ENCODE results near the gene TADA2A. TPM values are rescaled to one million over a fixed set of nuclear protein-coding genes. Genes with fewer than 3 reads are reported as not detected.
A peak's percentile ranks its signal among the peaks of the same experiment; 100 is the strongest.

The TADA2A gene
- total RNA-seq, 1 experiment from 2014 or later = 29.4 TPM

DNA sequence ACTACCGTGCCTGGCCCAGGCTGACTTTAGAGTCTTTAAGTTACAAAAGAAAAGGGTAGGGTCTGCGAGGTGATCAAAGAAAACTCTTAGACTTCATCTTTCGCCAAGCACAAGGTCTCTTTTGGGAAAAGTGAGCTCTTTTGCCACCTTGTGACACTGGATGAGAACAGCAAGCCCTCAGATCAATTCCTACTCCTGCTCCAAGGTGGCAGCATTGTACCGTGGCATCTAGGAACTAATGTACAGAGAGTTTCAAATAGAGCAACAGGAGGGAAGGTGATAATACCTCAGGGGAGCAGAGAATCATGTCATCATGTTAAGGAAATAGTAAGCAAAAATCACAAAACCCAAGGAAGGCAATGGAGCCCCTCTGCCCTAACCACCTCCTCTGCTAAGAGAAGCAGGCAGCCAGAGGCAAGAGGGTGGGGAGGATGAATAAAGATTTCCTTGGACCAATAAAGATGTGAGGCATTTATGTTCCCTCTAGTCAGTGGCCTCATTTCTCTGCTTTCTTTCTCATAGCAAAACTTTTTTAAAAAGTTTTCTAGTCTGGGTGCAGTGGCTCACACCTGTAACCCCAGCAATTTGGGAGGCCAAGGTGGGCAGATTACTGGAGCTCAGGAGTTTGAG lies 33.0 kb upstream of the TADA2A start:
- peak; percentile 83 to 85 for DNase-seq
- Histone ChIP-seq H3K4me1 (peaks cover 2% of the 10 kb centered on the region; the same call in 1 of the 2 replicates), H3K27me3 (replicated peaks; ENCODE audit: control insufficient read depth, insufficient read depth, low read length) (no peaks in the 10 kb centered on the region), H3K4me3 (ENCODE audit: low read depth, low read length) (no peak overlapping the region), H3K36me3 (ENCODE audit: control insufficient read depth, insufficient read depth, low read length) (no peaks in the 10 kb centered on the region), H3K9me3 (no peaks in the 10 kb centered on the region)
- H3K4me1 Mint-ChIP-seq (ENCODE audit: low read depth, unreplicated experiment) = no peaks in the 10 kb centered on the region
- intact Hi-C loops (cut with micrococcal nuclease; ENCODE audit: unreplicated experiment) = loop anchor here (1.0 to 10.0 kb wide), 2 partner anchors 24 to 99 kb away; no protein-coding TSS in a partner anchor
- peak; percentile 99 to 100 for TF ChIP-seq CTCF (IDR thresholded peaks at IDR 0.05; ENCODE audit: insufficient read depth in 1 of 2, low read depth in 1 of 2, low read length in 1 of 2, severe bottlenecking in 1 of 2, unreplicated experiment in 1 of 2)
- no peaks in the 10 kb centered on the region for H3K9me3 Mint-ChIP-seq (ENCODE audit: unreplicated experiment)
- CTCF ChIA-PET = interaction anchor here (0.6 to 2.0 kb wide), 38 partner anchors 8 to 493 kb away, joined by 3 to 40 read pairs (median 4); partner anchors contain the start of genes ACACA and TADA2A
- no peaks in the 10 kb centered on the region for H3K36me3 Mint-ChIP-seq (ENCODE audit: insufficient read depth, unreplicated experiment)
- no peak overlapping the region for H3K27ac Mint-ChIP-seq (ENCODE audit: unreplicated experiment)
- POLR2A ChIA-PET = interaction anchor here (0.5 to 1.0 kb wide), 4 partner anchors 15 to 110 kb away, joined by 3 to 13 read pairs (median 3); partner anchors contain the start of genes ACACA and TADA2A
- no peak overlapping the region for H3K4me3 Mint-ChIP-seq (ENCODE audit: unreplicated experiment)
- no TSS peak for BruUV-seq (replicated peaks)
- no peaks in the 10 kb centered on the region for H3K27me3 Mint-ChIP-seq (ENCODE audit: insufficient read depth, unreplicated experiment)

GRCh38 chr17:37375706-37376105 lies 31.0 kb upstream of the TADA2A start, which contains the start of gene C17orf78:
TSS of gene C17orf78 (plus strand) at chr17:37375985. CDS start at chr17:37376093, 108 bp downstream.
- Mint-ChIP-seq H3K4me3 (ENCODE audit: unreplicated experiment) (no peak within 1 kb of the TSS), H3K36me3 (ENCODE audit: insufficient read depth, unreplicated experiment) (no peaks in the 10 kb centered on the region), H3K4me1 (ENCODE audit: low read depth, unreplicated experiment) (no peaks in the 10 kb centered on the region), H3K27ac (ENCODE audit: unreplicated experiment) (no peak within 1 kb of the TSS), H3K9me3 (ENCODE audit: unreplicated experiment) (no peaks in the 10 kb centered on the region), H3K27me3 (ENCODE audit: insufficient read depth, unreplicated experiment) (no peaks in the 10 kb centered on the region)
- no peaks in the 10 kb centered on the region for H3K36me3 ChIP-seq (ENCODE audit: control insufficient read depth, insufficient read depth, low read length)
- TF ChIP-seq CTCF (IDR thresholded peaks at IDR 0.05; ENCODE audit: insufficient read depth in 1 of 2, low read depth in 1 of 2, low read length in 1 of 2, severe bottlenecking in 1 of 2, unreplicated experiment in 1 of 2) = no peak
- POLR2A ChIA-PET = no interaction called here
- H3K27me3 ChIP-seq (replicated peaks; ENCODE audit: control insufficient read depth, insufficient read depth, low read length) = no peaks in the 10 kb centered on the region
- peaks cover 10% of the 10 kb centered on the region; the same call in 1 of the 2 replicates for H3K4me1 ChIP-seq
- no TSS peak for BruUV-seq (replicated peaks)
- CTCF ChIA-PET = interaction anchor here (0.6 to 1.0 kb wide), 2 partner anchors 22 to 243 kb away, joined by 3 to 4 read pairs; no protein-coding TSS in a partner anchor
- intact Hi-C loops (cut with micrococcal nuclease; ENCODE audit: unreplicated experiment) = loop anchor here (10.0 kb wide), 1 partner anchor 101 kb away; no protein-coding TSS in a partner anchor
- no peak within 1 kb of the TSS for H3K4me3 ChIP-seq (ENCODE audit: low read depth, low read length)
- no peaks in the 10 kb centered on the region for H3K9me3 ChIP-seq
- no peak for DNase-seq

GRCh38 chr17:37382056-37382455 lies 24.6 kb upstream of the TADA2A start:
- H3K36me3 Mint-ChIP-seq (ENCODE audit: insufficient read depth, unreplicated experiment) = no peaks in the 10 kb centered on the region
- intact Hi-C loops (cut with micrococcal nuclease; ENCODE audit: unreplicated experiment) = no loop called here
- ChIA-PET CTCF (no interaction called here), POLR2A (no interaction called here)
- BruUV-seq (replicated peaks) = no TSS peak
- no peak for TF ChIP-seq CTCF (IDR thresholded peaks at IDR 0.05; ENCODE audit: insufficient read depth in 1 of 2, low read depth in 1 of 2, low read length in 1 of 2, severe bottlenecking in 1 of 2, unreplicated experiment in 1 of 2)
- Histone ChIP-seq H3K9me3 (no peaks in the 10 kb centered on the region), H3K36me3 (ENCODE audit: control insufficient read depth, insufficient read depth, low read length) (no peaks in the 10 kb centered on the region), H3K27me3 (replicated peaks; ENCODE audit: control insufficient read depth, insufficient read depth, low read length) (no peaks in the 10 kb centered on the region), H3K4me3 (ENCODE audit: low read depth, low read length) (no peak overlapping the region), H3K4me1 (peaks cover 15% of the 10 kb centered on the region; the same call in 1 of the 2 replicates)
- no peaks in the 10 kb centered on the region for H3K9me3 Mint-ChIP-seq (ENCODE audit: unreplicated experiment)
- no peaks in the 10 kb centered on the region for H3K27me3 Mint-ChIP-seq (ENCODE audit: insufficient read depth, unreplicated experiment)
- no peak overlapping the region for H3K27ac Mint-ChIP-seq (ENCODE audit: unreplicated experiment)
- H3K4me3 Mint-ChIP-seq (ENCODE audit: unreplicated experiment) = no peak overlapping the region
- no peak for DNase-seq
- peaks cover 6% of the 10 kb centered on the region for H3K4me1 Mint-ChIP-seq (ENCODE audit: low read depth, unreplicated experiment)
